Stimulated activated CD4-positive, alpha-beta T cell treated with anti-CD3 and anti-CD28 coated beads, Interleukin-1b, Interleukin-23, amount 100 ng/mL, for 48 hours (primary cell): Measurements from ENCODE around the gene LIMK2.
"Not testable (repeated sequence)": the region's sequence is repeated elsewhere in the genome, so short reads cannot be mapped to it uniquely, and the experiment has no call there.

Experiments used
- DNase-seq: peaks from one replicate; pipeline ENCODE4 v3.0.0-alpha.2; 2020

The LIMK2 gene

DNA sequence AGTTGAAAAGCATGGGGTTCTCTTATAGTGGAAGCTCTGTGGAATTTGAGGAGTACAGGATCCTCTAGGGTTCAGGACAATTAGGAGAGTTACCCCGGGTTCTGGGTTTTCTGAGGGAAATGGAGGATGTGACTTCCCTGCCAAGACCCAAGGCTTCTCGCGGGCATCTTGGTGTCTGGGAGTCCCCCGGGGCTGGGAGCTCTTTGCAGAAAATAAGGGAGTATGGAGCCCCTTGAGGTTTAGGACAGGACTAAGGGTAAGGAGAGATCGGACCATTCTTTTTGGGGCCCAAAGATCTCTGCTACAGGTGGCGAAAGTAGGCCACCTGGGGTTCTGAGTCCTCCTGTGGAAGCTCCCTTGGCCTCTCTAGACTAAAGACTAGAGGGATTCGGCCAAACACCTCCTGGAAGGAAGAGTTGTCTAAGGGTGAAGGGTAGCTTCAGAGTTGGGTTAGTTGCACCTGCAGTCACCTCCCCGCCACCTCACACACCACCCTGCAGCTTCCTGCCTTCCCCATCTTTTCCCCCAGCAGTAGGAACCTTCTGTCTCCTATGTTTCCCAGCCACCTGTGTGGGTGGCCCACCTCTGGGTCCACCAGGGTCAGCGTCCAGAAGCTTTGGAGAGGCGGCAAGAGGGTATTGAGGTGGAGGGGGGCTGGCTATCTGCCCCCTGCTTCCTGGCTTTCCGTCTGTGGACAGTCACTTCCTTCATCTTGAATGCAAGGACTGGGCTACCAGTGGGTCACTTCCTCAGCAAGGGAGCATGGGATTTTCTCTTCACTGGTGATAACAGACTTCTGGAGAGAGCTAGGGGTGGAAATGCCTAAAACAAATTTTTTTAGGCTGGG is 908 bp downstream of the LIMK2 start:
- no peak for DNase-seq

DNA sequence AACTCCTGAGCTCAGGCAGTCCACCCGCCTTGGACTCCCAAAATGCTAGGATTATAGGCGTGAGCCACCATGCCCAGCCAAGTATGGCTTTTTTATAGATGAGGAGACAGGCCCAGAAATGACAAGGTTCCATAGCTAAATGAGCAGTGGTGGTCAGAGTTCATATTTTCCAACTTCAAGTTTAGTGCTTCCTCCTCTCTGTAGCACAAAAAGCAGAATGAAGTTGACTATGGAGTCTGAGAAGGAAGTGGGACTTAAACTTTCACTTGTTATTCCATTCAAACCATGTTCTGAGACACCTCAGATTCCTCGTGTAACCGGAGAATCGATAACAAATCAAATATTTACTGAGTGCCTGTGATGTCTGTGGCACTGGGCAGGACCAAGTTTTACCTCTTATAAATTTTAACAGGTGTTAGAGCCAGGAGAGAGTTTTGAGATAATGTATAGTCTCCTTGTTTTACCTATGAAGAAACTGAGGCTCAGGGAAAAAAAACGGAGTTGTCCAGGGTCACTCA is 3.0 kb downstream of the LIMK2 start:
- no peak for DNase-seq

DNA sequence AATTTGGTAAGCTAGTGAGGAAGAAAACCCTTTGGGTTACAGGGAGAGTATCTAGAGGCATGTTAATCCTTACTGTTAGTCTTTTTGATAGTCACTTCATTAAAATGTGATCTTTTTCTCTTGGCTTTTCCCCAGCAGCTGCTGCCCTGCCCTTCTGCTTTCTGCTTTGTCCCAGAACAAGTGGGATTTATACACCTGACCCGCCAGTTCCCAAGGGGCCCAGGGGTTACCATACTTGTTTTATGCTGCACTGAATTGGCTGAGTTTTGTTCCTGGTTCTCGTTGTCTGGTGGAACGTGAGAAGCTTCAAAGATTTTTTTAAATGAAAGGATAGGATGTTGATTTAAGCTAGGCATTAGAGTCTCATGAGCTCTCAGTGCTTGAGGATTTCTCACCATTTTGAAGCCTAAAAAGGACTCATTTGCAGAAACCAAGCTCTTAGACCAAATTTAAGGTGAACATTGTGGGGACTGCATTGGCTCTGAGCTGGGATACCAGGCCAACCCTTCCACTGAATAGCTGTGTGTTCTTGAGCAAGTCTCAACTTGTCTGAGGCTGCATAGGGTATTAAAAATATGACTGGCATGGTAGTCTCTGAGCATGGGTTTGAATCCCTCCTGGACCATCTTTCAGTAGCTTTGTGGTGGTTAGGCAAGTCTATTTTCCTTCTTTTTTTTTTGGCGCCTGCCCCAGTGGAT is 6.6 kb downstream of the LIMK2 start:
- no peak for DNase-seq

DNA sequence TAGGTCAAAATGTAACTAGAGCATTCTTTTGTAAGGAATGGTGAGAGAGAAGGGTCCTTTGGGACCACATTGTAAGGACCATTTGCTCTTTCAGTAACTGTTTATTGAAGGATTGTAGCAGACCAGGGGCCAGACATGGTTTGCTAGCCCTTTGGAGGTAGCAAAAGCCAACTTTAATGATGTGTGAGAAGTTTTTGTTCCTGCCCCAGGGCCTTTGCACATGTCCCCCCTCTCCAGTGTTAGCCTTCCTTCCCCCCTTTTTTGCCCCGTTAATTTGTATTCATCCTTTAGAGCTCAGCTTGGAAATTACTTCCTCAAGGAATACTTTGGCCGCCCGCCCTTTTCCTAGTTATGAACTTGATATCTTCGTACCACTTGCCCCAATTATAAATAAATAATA is 9.0 kb downstream of the LIMK2 start:
- no peak for DNase-seq

DNA sequence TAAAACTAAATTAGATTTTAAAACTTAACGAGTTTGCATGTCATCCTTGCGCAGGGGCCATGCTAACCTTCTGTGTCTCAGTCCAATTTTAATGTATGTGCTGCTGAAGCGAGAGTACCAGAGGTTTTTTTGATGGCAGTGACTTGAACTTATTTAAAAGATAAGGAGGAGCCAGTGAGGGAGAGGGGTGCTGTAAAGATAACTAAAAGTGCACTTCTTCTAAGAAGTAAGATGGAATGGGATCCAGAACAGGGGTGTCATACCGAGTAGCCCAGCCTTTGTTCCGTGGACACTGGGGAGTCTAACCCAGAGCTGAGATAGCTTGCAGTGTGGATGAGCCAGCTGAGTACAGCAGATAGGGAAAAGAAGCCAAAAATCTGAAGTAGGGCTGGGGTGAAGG is 10.6 kb downstream of the LIMK2 start:
- no peak for DNase-seq

DNA sequence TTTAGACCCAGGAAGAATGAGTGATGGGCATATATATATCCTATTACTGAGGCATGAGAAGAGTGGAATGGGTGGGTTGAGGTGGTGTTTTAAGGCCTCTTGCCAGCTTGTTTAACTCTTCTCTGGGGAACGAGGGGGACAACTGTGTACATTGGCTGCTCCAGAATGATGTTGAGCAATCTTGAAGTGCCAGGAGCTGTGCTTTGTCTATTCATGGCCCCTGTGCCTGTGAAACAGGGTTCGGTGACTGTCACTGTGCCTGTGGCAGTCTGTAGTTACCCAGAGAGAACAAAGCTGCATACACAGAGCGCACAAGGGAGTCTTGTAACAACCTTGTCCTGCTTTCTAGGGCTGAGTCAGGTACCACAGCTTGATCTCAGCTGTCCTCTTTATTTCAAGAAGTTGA is 11.7 kb downstream of the LIMK2 start:
- no peak for DNase-seq

DNA sequence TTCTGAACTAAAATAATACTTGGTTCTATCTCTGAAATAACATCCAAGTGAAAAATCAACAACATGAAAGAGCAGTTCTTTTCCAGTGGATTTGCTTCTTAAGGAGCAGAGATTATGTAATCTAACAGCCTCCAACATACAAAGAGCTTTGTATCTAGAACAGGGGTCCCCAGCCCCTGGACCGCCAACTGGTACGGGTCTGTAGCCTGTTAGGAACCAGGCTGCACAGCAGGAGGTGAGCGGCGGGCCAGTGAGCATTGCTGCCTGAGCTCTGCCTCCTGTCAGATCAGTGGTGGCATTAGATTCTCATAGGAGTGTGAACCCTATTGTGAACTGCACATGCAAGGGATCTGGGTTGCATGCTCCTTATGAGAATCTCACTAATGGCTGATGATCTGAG is 12.6 kb downstream of the LIMK2 start:
- not testable (repeated sequence) for DNase-seq

DNA sequence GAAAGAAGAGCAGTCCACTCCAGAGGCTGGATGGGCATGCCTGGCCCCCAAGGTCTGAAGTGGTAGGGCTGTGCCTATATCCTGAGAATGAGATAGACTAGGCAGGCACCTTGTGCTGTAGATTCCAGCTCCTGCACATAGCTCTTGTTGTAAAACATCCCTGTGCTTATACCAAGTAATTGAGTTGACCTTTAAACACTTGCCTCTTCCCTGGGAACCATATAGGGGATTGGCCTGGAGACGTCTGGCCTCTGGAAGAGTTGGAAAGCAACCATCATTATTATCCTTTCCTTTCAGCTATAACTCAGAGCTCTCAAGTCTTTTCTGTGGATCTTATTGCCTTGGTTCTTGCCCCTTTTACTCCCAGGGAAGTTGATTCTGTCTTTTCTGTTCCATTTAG is 15.1 kb downstream of the LIMK2 start:
- DNase-seq, result no peak

DNA sequence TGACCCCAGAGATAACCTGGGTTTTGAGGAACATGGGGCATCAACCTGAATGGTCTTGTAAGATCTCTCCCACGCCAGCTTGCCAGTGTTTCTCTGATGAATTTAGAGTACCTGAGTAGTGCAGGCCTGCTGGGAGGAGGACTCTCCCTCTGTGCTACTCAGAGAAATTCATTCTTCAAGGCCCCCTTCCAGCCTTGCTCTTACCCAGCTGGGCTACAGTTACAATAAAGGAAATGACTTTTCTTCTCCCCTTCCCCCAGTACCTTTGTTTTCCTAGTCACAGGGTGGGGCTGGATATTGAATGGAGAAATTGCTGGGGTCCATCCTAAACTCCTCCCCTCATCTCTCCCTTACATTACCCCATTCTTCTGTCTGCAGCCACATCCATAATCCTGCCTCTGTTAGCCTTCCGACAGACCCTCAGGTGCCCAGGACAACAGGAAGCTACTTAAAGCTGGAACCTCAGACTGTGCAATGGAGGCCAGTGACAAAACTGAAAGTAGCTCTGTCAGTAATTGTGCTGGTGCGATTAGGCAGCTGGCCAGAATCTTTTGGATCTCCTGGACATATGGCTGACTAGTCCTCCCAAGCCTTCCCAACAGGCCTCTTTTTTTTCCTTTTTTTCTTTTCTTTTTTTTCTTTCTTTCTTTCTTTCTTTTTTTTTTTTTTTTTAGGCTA is 17.4 kb downstream of the LIMK2 start:
- DNase-seq, result no peak

DNA sequence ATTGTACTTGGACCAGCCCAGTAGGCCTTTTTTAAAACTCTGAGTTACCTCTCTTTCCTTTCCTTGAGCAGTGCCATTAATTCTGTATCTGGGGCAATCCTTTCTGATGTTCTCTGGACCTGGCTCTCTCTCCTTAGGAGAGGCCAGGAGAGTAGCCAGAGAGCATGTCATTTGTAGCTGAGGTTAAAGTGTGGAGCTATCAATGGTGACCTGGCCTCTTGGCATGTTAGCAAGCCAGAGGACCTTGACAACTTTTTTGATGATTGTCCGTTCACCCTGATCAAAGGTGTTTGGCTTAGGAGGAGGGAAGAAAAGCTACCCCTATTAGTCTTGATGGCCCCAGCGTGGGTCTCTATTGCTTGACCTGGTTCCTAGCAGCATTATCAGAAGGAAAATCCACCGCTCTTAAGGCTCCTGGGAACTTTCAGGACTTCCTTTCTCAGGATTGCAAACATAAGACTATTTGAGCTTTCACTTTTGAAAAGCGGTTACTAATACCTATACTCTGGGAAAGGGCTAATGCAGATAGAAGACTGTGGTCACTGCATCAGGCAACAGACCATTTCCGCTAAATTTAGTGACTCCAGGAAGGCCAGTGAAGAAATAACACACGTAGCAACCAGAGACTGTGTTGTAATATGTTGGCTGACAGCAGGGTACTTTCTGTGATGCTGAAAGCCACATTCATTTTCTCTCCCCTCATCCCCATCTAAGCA is 18.2 kb downstream of the LIMK2 start:
- DNase-seq, result no peak

DNA sequence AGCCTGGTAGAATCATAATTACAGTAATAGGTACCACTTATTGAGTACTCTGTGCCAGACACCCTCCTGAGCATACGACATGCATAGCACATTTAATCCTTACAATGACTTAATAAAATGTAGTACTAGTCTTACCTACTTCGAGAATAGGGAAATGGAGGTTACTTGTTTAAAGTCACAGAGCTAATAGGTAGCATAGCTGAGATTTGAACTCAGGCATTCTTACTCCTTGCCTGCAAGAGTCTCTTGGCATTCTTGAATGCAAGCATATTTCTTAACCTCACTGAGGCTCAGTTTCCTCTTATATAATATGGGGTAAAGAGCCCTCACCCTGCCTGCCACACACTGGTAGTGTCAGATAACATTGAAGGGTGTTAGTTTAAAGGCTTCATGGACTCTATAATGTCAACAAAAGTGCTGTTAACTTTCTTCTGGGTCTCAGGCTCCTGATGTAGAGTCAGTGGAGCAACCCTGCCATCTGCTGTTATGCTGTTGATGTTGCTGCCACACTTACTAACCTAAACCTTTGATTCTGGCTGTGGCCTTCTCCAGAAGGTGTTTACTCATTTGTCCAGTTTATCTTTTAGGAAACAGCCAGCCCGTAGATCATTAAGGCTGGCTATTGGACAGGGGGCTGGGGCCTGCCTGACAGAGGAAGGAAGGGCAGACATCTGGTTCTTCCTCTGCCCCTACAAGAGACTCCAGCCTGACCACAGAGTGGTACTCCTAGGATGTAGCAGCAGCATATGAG is 18.9 kb downstream of the LIMK2 start:
- peak; percentile 16 for DNase-seq

DNA sequence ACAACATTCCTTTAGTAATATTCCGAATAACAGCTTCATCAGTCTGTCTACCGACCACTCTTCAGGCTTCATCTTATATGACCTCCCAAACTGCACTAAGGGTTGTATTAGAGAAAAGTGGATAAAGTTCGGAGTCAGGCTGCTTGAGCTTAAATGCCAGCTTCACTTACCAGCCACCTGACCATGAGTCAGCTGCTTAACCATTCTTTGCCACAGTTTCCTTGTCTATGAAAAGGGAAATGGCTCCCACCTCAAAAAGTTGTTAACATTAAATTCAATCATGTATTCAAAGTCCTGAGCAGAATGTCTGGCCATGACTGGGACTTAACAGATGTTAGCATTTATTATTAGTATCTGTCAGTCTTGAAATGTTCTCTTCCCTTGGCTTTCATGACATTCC is 20.9 kb downstream of the LIMK2 start:
- no peak for DNase-seq

DNA sequence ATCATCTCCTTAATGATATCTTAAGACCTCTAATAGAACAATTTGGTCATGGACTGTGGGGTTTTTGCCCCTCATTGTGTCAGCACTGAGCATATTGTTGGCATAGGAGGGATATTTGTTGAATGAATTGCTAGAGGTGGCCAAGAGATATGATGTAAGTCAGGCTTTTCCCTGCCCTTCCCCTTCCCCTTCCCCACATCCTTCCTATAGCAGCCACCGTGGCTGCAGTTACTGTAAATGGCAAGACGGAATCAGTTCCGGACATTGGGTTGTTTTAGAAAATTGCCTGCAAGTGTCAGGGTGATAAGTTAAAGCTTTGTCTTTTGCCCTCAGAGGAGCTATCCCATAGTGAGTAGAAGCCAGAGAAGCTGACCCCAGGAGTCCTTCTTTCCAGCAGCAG is 23.0 kb downstream of the LIMK2 start:
- DNase-seq, result no peak

DNA sequence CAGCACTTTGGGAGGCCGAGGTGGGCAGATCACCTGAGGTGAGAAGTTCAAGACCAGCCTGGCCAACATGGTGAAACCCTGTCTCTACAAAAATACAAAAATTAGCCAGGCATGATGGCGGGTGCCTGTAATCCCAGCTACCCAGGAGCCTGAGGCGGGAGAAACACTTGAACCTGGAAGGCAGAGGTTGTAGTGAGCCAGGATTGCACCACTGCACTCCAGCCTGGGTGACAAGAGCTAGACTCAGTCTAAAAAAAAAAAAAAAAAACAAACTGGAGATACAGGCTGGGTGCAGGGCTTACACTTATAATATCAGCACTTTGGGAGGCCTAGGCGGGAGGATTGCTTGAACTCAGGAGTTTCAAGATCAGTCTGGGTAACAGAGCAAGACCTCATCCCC is 23.9 kb downstream of the LIMK2 start:
- not testable (repeated sequence) for DNase-seq

DNA sequence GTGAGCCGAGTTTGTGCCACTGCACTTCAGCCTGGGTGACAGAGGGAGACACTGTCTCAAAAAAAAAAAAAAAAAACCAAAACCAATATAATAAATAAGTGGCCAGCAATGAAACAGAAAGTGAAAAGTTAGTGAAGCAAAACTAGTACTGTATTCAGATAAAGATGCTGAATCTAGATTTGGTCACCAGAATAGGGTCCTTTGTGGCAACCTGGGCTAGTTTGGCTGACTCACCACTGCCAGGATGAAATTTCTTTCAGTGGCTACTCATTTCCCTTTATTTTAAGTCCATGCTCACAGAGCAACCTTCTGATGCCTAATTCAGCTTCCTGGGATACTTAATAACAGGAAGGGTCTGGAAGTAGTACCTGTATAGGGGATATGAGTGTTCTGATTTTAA is 26.0 kb downstream of the LIMK2 start:
- DNase-seq, result no peak

DNA sequence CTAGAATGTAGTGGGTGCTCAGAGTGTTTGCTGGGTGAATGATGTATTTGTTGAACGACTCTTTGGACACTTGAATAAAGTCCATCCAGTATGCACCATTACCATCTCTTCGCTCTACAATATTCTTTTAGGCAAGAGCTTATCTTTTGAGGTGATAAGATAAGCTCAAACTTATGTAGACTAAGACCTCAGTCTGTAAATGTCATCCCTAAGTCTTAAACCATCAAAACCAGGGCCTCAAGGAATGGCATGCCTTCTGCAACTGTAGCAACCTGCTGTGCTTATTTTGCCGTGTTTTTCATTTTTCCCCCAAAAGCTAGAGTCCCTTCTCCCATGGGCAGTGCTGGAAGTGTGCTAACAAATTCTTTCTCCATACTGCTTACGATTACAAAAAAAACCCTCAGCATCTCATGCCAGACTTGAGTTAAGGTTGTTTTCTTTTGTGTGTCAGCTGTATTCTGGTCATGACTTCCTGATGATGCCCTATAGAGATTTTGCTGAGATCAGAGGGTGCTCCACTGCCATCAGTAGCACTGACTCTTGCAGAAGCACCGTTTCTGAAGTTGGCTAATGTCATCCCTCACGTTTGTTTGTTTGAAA is 27.8 kb downstream of the LIMK2 start:
- no peak for DNase-seq

DNA sequence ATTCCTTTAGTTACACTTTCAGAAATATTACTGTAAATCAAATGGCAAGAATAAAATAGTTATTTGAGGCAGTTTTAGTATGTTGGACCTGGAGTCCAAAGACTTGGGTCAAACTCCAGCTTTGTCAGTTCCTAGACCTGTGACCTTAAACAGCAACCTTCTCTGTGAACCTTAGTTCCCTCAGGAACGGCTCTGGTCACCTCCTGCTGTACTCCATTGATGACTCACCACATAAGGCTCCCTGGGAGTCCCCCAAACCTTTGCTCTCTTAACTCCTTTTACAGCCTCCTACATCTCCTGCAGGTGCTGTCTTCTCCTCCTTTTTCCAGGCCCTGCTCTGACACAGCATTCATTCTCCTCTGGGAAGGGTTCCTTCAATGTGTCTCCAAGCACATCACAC is 29.1 kb downstream of the LIMK2 start:
- DNase-seq, result no peak

DNA sequence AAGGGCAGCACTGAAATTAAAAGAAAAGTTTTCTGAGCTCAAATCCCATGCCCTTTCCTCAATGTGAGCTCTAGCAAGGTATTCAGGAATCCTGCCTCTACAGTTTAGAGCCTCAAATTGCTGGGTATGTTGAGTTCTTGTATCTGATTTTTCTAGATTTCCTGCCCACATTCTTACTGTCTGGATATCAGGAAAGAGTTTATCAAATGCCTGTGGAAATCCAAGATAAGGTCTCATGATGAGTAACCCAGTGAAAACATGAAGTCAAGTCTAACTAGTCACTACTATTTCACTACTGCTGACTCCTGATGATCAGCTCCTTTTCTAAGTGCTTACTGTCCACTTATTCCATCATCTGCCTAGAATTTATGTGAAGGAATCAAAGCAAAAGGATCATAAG is 29.8 kb downstream of the LIMK2 start:
- no peak for DNase-seq

DNA sequence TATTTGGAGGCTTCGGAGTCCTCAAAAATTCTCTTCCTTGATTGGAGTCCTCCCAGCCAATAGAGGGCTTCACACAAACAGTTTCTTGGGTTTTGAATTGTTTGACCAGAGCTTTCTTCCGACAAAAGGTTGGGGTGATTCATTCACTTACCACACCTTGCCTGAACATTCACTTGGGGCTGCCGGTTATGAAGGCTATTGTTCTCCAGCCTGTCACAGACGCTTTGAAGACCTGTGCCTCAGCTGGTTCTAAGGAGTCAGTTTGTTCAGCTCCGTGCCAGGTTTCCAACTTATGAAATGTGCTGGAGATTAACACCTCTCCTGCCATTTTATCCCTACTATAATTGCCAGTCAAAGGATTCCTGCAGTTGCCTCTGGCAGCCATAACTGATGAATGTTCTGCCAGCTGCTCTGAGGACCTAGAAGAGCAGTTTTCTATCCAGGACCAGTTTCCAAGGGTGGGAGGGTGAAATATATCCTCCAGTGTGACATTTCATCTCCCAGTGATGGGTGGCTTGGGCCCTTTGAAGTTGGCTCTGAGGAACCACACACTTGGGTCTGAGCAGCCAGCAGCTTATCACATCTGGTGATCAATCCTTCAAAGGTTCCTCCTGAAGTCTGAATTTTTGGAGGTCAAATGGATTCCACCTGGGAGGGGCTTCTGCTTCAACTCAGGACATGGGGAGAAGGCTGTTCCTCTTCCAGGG is 31.4 kb downstream of the LIMK2 start:
- DNase-seq, result no peak

DNA sequence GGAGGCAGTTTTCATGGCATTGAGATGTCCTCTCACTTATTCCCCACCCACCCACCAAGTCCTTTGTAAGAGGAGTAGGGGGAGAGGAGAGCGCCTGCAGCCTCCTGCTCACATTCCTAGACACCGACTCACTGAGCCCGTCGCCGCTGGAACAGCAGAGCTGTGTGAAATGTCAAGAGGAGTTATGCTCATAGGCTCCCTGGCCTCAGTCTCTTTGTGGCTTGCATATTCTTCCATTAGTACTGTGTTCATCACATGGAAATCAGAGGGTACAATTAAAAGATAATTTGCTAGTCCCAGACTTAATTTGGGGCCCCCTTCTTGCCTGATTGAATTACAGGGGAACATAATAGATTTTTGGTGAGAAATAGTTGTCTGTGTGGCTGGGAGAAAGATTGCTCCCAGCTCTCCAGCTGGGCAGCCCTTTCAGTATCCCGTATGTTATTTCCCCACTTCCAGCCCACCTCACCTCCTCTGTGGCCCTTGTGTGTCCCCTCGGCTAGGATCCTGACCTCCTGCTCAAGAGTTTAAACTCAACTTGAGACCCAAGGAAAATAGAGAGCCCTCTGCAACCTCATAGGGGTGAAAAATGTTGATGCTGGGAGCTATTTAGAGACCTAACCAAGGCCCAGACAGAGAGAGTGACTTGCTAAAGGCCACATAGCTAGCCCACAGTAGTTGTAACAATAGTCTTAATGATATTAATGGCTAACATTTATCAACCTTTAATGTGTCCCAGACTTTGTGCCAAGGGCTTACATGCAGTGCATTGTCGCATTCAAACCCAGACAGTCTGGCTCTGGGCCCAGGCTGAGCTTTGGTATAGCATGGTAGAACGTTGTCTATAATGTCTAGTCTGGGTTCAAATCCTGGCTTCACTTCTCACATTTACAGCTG is 32.2 kb downstream of the LIMK2 start:
- no peak for DNase-seq
